Smooth muscle cell (in vitro differentiated cells): ENCODE data around the gene ITIH5. TPM values are rescaled to one million over a fixed set of nuclear protein-coding genes. Genes with fewer than 3 reads are reported as not detected.

Experiments used
- DNase-seq: peaks from one replicate; lab custom pipeline; 2025; ENCODE audit not compliant: unreplicated experiment; lab: John Stamatoyannopoulos, UW
- H2AFZ ChIP-seq: fragments of 200-600 bp; sonication (generic); 2 replicates; pipeline ENCODE4 v1.6.0; 2016; ENCODE audit warnings: antibody characterized with exemption, low read depth, mild to moderate bottlenecking
- H3F3A ChIP-seq: fragments of 200-600 bp; sonication (generic); 2 replicates; pipeline ENCODE4 v1.6.0; 2017; ENCODE audit warnings: antibody characterized with exemption, low read depth
- H3K27ac ChIP-seq: fragments of 200-600 bp; sonication (generic); 2 replicates; pipeline ENCODE4 v1.5.1; 2016; ENCODE audit warnings: low read depth, mild to moderate bottlenecking
- H3K27me3 ChIP-seq: fragments of 200-600 bp; sonication (generic); 2 replicates; pipeline ENCODE4 v1.6.1; 2016; ENCODE audit warnings: low read depth, mild to moderate bottlenecking
- H3K36me3 ChIP-seq: fragments of 200-600 bp; sonication (generic); 2 replicates; pipeline ENCODE4 v1.5.1; 2016; ENCODE audit warnings: low read depth
- H3K4me1 ChIP-seq: fragments of 200-600 bp; sonication (generic); 2 replicates; pipeline ENCODE4 v1.5.1; 2016; ENCODE audit warnings: low read depth
- H3K4me2 ChIP-seq: fragments of 200-600 bp; sonication (generic); 2 replicates; pipeline ENCODE4 v1.6.0; 2016; ENCODE audit warnings: mild to moderate bottlenecking
- H3K4me3 ChIP-seq: fragments of 200-600 bp; sonication (generic); 2 replicates; pipeline ENCODE4 v1.5.1; 2016; ENCODE audit warnings: mild to moderate bottlenecking
- H3K79me2 ChIP-seq: fragments of 200-600 bp; sonication (generic); 2 replicates; pipeline ENCODE4 v1.6.0; 2016; ENCODE audit warnings: low read depth, mild to moderate bottlenecking
- H3K9ac ChIP-seq: fragments of 200-600 bp; sonication (generic); 2 replicates; pipeline ENCODE4 v1.6.0; 2016; ENCODE audit warnings: low read depth
- H3K9me3 ChIP-seq: fragments of 200-600 bp; sonication (generic); replicated peaks from 2 replicates; pipeline ENCODE4 v1.5.1; 2016; ENCODE audit warnings: low read depth
- H4K20me1 ChIP-seq: fragments of 200-600 bp; sonication (generic); 2 replicates; pipeline ENCODE4 v1.6.0; 2016; ENCODE audit warnings: low read depth
- WGBS: methylation state at CpG from one replicate; pipeline ENCODE4 v1.1.7; 2016; ENCODE audit warnings: low lambda C conversion rate; 5-methylcytosine and 5-hydroxymethylcytosine counted together
- polyA plus RNA-seq: library from polyadenylated mRNA; unstranded; fragments of >200 nt; fragmentation: Nextera tagmentation; extraction: Ambion mirVana; gene quantifications from 2 replicates; pipeline ENCODE4 v1.2.1, GENCODE V29; 2016
- total RNA-seq: library from RNA; depleted of rRNA; stranded (reverse); fragments of >200 nt; gene quantifications from 2 replicates; pipeline ENCODE4 v1.2.3, GENCODE V29; 2014
- TF ChIP-seq, protein P1 (sequence below): fragments of 200-600 bp; sonication (generic); IDR thresholded peaks from 2 replicates; pipeline ENCODE4 v1.5.1; 2017; ENCODE audit warnings: borderline replicate concordance, mild to moderate bottlenecking, antibody characterized with exemption; ENCODE audit not compliant: insufficient read depth, poor library complexity, severe bottlenecking

ITIH5 gene
- total and polyA plus RNA-seq, 2 experiments from 2014 or later, result 9.1 to 12.6 TPM

GRCh38 chr10:7647062-7647664 is 19.6 kb downstream of the ITIH5 start:
- Histone ChIP-seq H3F3A (peaks cover 6% of the 10 kb centered on the region), H3K4me1 (no peaks in the 10 kb centered on the region), H3K4me2 (no peak overlapping the region), H4K20me1 (no peaks in the 10 kb centered on the region), H2AFZ (no peak overlapping the region), H3K4me3 (no peak overlapping the region), H3K9me3 (no peaks in the 10 kb centered on the region), H3K79me2 (no peaks in the 10 kb centered on the region), H3K27me3 (no peaks in the 10 kb centered on the region), H3K36me3 (no peaks in the 10 kb centered on the region), H3K27ac (no peak overlapping the region), H3K9ac (no peak overlapping the region)
- 92% methylated on average over 4 of the region's 4 CpGs for WGBS
- DNase-seq, result no peak
- TF ChIP-seq, protein P1, sequence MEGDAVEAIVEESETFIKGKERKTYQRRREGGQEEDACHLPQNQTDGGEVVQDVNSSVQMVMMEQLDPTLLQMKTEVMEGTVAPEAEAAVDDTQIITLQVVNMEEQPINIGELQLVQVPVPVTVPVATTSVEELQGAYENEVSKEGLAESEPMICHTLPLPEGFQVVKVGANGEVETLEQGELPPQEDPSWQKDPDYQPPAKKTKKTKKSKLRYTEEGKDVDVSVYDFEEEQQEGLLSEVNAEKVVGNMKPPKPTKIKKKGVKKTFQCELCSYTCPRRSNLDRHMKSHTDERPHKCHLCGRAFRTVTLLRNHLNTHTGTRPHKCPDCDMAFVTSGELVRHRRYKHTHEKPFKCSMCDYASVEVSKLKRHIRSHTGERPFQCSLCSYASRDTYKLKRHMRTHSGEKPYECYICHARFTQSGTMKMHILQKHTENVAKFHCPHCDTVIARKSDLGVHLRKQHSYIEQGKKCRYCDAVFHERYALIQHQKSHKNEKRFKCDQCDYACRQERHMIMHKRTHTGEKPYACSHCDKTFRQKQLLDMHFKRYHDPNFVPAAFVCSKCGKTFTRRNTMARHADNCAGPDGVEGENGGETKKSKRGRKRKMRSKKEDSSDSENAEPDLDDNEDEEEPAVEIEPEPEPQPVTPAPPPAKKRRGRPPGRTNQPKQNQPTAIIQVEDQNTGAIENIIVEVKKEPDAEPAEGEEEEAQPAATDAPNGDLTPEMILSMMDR, result no peak

- H4K20me1 ChIP-seq, result no peaks in the 10 kb centered on the region
- no peaks in the 10 kb centered on the region for H3K79me2 ChIP-seq
- H3K4me3 ChIP-seq, result no peak overlapping the region
- WGBS, result 70% methylated on average over 5 of the region's 5 CpGs
- H3K9me3 ChIP-seq, result no peaks in the 10 kb centered on the region
- TF ChIP-seq, protein P1, result no peak
- H3F3A ChIP-seq, result peaks cover 8% of the 10 kb centered on the region
- H3K27ac ChIP-seq, result no peak overlapping the region
- no peaks in the 10 kb centered on the region for H3K27me3 ChIP-seq
- no peaks in the 10 kb centered on the region for H3K4me1 ChIP-seq
- no peak overlapping the region for H3K9ac ChIP-seq
- no peaks in the 10 kb centered on the region for H3K36me3 ChIP-seq
- H2AFZ ChIP-seq, result no peak overlapping the region
- no peak for DNase-seq
- H3K4me2 ChIP-seq, result no peak overlapping the region
These were observed 24.2 kb downstream of the ITIH5 start for GRCh38 chr10:7642491-7643011.

DNA sequence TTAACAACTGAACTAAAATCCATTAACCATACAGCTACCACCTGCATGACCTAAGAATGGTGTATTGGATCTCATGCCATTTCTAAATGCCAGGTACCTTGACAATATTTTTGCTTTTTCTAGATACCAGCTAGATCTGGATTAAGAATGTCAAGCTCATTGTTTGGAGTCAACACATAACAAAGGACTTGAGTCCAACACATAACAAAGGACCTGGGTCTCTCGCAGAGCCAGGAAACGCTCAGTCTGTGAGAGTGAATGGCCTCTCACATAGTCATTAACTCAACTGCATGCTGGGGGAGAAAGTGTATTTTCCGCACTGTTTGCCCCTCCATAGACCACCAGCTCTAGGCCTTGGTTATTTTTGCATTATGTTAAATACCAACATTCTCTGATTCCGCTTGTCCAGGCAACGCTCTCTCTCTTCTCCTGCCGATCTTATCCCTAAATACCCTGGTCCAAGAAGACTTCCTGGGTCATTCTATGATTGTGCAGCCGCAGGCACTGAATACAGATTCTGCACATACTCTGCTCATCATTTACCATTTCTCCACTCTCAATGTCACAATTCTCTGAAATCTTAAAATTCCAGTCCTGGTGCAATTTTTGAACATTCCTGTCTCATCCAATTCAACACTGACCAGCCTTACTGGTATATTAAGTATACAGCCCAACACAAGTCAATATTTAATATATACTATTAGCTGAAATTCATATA is 31.2 kb downstream of the ITIH5 start:
- no peak for DNase-seq
- Histone ChIP-seq H3K27ac (no peak overlapping the region), H3K4me1 (no peaks in the 10 kb centered on the region), H3K4me3 (no peak overlapping the region), H3F3A (no peaks in the 10 kb centered on the region), H3K4me2 (no peak overlapping the region), H3K79me2 (no peaks in the 10 kb centered on the region), H4K20me1 (no peaks in the 10 kb centered on the region), H3K36me3 (no peaks in the 10 kb centered on the region), H2AFZ (no peak overlapping the region), H3K9me3 (no peaks in the 10 kb centered on the region), H3K27me3 (no peaks in the 10 kb centered on the region), H3K9ac (no peak overlapping the region)
- 85% methylated on average over 7 of the region's 7 CpGs for WGBS
- TF ChIP-seq, protein P1, result no peak
